ENCODE results near the gene OR2L2.
"Not testable (repeated sequence)": the region's sequence is repeated elsewhere in the genome, so short reads cannot be mapped to it uniquely, and the experiment has no call there.

Gene OR2L2

GRCh38 chr1:248065604-248066003 is 35.7 kb downstream of the OR2L2 start:
- no peak for DNase-seq (ENCODE audit: low read depth)

DNA sequence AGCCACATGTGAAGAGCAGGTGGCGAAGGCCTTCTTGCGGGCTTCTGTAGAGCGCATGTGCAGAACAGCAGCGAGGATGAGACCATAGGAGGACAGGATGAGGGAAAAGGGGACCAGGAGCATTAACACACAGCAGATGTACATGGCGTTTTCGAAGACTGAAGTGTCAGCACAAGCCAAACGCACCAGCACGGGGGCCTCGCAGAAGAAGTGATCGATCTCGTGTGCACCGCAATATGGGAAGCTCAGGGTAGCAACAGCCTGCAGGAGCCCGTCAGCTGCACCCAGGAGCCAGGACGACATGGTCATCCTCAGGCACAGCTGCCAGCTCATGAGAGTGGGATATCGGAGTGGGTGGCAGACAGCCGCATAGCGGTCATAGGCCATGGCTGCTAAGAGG is 54.0 kb downstream of the OR2L2 start:
- DNase-seq (ENCODE audit: low read depth): not testable (repeated sequence)

More at GRCh38 chr1:248065604-248066003, 35.7 kb downstream of the OR2L2 start:
- TF ChIP-seq, protein P1, sequence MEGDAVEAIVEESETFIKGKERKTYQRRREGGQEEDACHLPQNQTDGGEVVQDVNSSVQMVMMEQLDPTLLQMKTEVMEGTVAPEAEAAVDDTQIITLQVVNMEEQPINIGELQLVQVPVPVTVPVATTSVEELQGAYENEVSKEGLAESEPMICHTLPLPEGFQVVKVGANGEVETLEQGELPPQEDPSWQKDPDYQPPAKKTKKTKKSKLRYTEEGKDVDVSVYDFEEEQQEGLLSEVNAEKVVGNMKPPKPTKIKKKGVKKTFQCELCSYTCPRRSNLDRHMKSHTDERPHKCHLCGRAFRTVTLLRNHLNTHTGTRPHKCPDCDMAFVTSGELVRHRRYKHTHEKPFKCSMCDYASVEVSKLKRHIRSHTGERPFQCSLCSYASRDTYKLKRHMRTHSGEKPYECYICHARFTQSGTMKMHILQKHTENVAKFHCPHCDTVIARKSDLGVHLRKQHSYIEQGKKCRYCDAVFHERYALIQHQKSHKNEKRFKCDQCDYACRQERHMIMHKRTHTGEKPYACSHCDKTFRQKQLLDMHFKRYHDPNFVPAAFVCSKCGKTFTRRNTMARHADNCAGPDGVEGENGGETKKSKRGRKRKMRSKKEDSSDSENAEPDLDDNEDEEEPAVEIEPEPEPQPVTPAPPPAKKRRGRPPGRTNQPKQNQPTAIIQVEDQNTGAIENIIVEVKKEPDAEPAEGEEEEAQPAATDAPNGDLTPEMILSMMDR (conservative IDR thresholded peaks at IDR 0.05; ENCODE audit: low read depth, low read length): no peak
- no peak overlapping the region for H3K4me3 ChIP-seq (ENCODE audit: low read depth, low read length)

More for the DNA sequence above, 54.0 kb downstream of the OR2L2 start:
- H3K4me3 ChIP-seq (ENCODE audit: low read depth, low read length): not testable (repeated sequence)
